A673 (cell line): Measurements from ENCODE around the gene IGF2.

Experiments
- CTCF ChIP-seq: fragments of 300-800, 200-600 bp; sonication (generic); conservative IDR thresholded peaks from 2 replicates; pipeline ENCODE4 v1.5.1; 2017; ENCODE audit warnings: low read depth, mild to moderate bottlenecking, antibody characterized with exemption, low read length, moderate library complexity, mixed read lengths
- EZH2 ChIP-seq: fragments of 200-600 bp; sonication (generic); IDR thresholded peaks from 2 replicates; pipeline ENCODE4 v1.6.1; 2017; ENCODE audit warnings: borderline replicate concordance, low read depth, mild to moderate bottlenecking, mixed read lengths, antibody characterized with exemption, low read length; ENCODE audit not compliant: poor library complexity, severe bottlenecking

DNA sequence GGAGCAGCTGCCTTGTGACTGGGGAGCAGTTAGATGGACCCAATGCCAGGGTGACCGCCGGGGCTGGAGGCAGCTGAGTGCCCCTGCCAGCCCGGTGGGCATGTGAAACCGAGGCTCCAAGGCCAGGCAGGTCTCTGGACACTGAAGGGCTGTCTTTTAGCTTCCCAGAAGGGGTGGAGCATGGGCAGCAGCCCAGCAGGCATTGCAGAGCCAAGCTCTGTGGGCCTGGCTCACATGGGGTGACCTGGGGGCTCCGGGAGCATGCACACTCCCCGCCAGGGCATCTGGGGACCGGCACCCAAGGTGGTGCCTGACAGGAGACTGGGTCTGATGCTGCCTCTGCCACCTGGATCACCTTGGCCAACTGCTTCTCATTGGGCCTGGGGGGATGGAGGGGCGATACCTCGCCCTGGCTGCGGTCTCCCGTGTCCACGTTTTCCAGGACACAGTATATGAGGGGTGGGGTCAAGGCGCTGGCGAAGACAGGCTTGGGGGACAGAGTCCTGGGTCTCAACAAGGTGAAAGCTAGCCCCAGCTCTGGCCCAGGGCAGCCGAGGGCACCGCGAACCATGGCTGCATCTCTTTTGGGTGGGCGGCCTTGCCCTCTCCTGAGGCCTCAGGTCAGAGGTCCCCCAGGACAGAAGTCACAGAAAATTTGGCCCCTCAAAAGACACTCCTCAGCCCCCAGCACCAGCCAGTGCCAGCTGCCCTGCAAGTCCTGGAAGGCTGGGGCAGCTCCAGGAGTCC lies 18.3 kb upstream of the IGF2 start:
- TF ChIP-seq CTCF = no peak
- no peak for TF ChIP-seq EZH2
